RWPE1 (cell line): ENCODE measurements around the gene EML5.

ENCODE experiments used
- CTCF ChIA-PET: fragments of 350-600 bp; sonication (Branson Sonifier 250); formaldehyde crosslinking; extraction: SDS; loops from one replicate; lab custom pipeline; 2021; lab: Yijun Ruan, JAX
- POLR2A ChIA-PET: fragments of 400-600 bp; formaldehyde crosslinking; extraction: SDS; loops from one replicate; lab custom pipeline; 2020; ENCODE audit warnings: antibody characterized with exemption; ENCODE audit not compliant: low non-redundant PET; lab: Yijun Ruan, JAX
- DNase-seq: peaks from one replicate; pipeline ENCODE4 v3.0.0; 2012; ENCODE audit warnings: low spot score
- H3K27ac ChIP-seq: fragments of 450-650 bp; 2 replicates; pipeline ENCODE4 v1.5.1; 2017
- TF ChIP-seq, protein P1 (sequence below): fragments of 450-650 bp; conservative IDR thresholded peaks from 2 replicates; pipeline ENCODE4 v1.5.1; 2017; ENCODE audit warnings: low read depth, mild to moderate bottlenecking

Gene EML5

DNA sequence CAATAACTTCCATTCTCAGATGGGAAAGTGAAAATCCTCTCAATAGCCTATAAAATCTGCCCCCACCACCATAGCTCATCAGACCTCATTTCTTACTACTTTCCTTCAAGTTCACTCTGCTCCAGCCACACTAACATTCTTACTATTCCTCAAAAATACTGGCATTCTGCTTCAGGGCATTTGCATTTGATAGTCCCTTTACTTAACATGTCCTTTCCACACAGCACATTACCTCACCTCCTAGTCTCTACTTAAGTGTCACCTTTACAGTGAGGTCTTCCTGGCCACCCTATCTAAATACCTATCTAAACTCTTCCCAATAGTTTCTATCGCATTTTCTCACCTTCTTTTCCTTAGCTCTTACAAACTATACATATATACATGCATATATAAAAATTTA, 6.8 kb downstream of the EML5 start:
- ChIA-PET CTCF (interaction anchor here (0.6 kb wide), 1 partner anchor 9 kb away, joined by 3 read pairs; no protein-coding TSS in a partner anchor), POLR2A (no interaction called here)
- no peak overlapping the region for H3K27ac ChIP-seq
- TF ChIP-seq, protein P1, sequence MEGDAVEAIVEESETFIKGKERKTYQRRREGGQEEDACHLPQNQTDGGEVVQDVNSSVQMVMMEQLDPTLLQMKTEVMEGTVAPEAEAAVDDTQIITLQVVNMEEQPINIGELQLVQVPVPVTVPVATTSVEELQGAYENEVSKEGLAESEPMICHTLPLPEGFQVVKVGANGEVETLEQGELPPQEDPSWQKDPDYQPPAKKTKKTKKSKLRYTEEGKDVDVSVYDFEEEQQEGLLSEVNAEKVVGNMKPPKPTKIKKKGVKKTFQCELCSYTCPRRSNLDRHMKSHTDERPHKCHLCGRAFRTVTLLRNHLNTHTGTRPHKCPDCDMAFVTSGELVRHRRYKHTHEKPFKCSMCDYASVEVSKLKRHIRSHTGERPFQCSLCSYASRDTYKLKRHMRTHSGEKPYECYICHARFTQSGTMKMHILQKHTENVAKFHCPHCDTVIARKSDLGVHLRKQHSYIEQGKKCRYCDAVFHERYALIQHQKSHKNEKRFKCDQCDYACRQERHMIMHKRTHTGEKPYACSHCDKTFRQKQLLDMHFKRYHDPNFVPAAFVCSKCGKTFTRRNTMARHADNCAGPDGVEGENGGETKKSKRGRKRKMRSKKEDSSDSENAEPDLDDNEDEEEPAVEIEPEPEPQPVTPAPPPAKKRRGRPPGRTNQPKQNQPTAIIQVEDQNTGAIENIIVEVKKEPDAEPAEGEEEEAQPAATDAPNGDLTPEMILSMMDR = no peak
- no peak for DNase-seq

DNA sequence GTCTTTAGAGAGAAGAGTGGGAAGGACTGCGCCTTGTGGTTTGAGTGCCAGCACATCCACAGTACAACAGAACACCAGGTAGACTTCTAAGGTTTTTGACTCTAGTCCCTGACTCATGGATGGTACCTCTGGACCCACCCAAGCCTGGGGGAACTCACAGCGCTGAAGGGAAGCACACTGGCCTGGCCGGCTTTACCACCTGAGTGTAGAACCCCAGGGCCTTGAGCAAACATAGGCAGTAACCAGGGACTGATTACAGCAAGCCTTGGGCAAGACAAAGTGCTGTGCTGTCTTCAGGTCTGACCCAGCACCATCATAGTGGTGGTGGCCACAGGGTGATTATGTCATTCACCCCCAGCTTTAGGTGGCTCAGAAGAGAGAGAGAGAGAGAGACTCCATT, 17.2 kb downstream of the EML5 start:
- TF ChIP-seq, protein P1 = no peak
- peak; percentile 1 for DNase-seq
- CTCF ChIA-PET = interaction anchor here (0.5 kb wide), 1 partner anchor 435 kb away, joined by 3 read pairs; no protein-coding TSS in a partner anchor
- H3K27ac ChIP-seq = no peak overlapping the region
- POLR2A ChIA-PET = no interaction called here

DNA sequence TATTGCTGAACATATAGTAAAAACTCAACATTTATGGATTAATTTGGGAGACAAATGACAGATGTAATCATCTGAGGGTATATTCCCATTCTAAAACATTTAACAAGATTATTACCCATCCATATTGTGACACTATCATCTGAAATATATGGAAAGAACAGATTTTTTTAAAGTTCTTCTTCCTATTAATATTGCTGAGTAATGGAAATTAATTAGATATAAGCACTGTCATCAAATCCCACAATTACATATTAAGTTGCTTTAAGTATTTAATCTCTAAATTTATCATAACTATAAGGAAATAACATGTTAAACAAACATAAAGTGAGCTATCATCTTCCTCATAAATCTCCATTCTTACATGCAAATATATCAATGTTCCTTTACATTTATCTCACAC, 22.0 kb downstream of the EML5 start:
- TF ChIP-seq, protein P1 = no peak
- POLR2A ChIA-PET = no interaction called here
- H3K27ac ChIP-seq = no peak overlapping the region
- CTCF ChIA-PET = no interaction called here
- DNase-seq = no peak

DNA sequence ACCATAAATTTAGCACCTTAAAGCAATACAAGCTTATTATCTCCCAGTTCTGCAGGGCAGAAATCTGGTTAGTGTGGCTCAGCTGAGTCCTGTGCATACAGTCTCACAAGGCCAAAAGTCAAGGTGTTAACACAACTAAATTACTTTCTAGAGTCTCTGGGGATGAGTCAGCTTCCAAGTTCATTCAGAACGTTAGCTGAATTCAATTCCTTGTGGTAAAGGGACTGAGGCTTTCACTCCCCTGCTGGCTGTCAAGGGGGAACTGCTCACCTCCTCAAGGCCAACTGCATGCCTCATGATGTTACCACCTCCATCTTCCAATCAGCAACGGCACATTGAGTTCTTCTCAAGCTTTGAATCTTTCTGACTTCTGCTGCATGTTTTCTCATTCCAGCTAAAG, 27.6 kb downstream of the EML5 start:
- ChIA-PET POLR2A (no interaction called here), CTCF (no interaction called here)
- no peak for DNase-seq
- TF ChIP-seq, protein P1 = no peak
- no peak overlapping the region for H3K27ac ChIP-seq

DNA sequence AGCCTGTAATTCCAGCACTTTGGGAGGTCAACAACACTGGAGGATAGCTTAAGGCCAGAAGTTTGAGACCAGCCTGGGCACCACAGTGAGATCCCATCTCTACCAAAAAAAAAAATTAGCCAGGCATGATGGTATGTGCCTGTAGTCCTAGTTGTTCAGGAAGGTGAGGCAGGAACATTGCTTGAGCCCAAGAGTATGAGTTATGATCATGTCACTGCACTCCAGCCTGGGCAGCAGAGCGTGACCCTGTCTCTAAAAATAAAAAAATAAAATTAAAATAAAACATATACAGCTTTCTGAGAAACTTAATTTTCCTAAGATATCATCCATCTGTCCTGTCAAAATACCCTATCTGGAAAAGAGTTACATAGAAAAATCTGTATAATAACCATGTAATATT, 38.9 kb downstream of the EML5 start:
- DNase-seq = no peak
- ChIA-PET POLR2A (no interaction called here), CTCF (no interaction called here)
- TF ChIP-seq, protein P1 = no peak
- no peak overlapping the region for H3K27ac ChIP-seq

DNA sequence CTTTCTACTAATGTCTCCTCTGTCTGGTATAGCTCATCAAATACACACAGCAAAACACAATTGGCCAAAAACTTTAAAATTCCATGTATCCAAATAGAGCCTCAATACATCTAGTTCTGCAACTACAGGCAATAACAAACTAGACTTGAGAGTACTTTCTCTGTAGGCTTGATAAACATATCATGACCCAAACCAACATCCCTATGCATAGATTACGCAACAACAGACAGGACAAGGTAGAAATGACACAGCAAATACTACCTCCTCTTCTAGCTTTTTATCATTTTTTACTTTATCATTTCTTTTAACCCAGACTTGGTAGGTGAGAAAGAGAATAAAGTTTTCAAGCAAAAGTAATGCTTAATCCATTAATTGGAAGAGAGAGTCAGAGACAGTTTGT, 41.8 kb downstream of the EML5 start:
- ChIA-PET CTCF (no interaction called here), POLR2A (no interaction called here)
- DNase-seq = no peak
- TF ChIP-seq, protein P1 = no peak
- H3K27ac ChIP-seq = no peak overlapping the region
